Inferior parietal cortex (tissue), 1 donor: ENCODE data around the gene FAM20C.

ENCODE experiments used
- DNase-seq: peaks from one replicate; pipeline ENCODE4 v3.0.0-alpha.2; 2016; ENCODE audit errors: extremely low spot score

FAM20C gene

DNA sequence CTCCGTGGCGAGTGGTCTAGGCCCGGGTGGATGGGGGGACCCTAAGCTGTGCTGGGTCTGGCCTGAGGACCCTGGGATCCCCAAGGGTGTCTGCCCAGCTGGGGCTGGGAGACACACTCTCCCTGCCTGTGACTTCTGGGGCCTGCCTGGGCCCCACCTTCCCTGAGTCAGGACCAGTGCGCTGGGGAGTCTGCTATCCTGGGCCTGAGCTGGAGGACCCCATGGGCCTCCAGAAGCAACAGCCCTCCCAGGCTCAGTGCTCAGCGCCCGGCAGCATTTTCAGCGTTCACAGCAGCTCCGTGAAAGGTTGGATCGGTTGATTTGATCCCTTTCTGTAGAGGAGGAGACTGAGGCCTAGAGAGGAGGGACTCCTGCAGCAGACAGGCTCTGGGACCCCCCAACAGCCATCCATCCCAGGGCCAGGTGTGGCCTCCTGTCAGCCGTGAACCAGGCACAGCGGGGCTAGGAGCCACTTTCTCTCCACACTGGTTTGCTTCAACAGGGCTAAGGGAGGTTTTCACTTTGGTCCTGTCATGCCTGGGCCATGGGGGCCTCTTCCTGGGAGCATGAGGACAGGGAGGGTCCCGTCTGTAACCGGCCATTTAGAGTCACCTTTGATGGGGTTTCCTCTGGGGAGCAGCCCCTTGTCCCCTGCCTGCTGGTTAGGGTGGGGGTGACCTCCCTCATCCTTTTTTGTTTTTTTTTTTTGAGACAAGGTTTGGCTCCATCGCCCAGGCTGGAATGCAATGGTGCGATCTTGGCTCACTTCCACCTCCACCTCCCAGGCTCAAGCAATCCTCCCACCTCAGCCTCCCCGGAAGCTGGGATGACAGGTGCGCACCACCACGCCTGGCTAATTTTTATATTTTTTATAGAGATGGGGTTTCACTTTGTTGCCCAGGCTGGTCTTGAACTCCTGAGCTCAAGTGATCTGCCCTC lies 110.0 kb downstream of the FAM20C start:
- DNase-seq: no peak

GRCh38 chr7:303425-303824 lies 111.1 kb downstream of the FAM20C start:
- no peak for DNase-seq

GRCh38 chr7:303884-304573 lies 111.7 kb downstream of the FAM20C start:
- no peak for DNase-seq

DNA sequence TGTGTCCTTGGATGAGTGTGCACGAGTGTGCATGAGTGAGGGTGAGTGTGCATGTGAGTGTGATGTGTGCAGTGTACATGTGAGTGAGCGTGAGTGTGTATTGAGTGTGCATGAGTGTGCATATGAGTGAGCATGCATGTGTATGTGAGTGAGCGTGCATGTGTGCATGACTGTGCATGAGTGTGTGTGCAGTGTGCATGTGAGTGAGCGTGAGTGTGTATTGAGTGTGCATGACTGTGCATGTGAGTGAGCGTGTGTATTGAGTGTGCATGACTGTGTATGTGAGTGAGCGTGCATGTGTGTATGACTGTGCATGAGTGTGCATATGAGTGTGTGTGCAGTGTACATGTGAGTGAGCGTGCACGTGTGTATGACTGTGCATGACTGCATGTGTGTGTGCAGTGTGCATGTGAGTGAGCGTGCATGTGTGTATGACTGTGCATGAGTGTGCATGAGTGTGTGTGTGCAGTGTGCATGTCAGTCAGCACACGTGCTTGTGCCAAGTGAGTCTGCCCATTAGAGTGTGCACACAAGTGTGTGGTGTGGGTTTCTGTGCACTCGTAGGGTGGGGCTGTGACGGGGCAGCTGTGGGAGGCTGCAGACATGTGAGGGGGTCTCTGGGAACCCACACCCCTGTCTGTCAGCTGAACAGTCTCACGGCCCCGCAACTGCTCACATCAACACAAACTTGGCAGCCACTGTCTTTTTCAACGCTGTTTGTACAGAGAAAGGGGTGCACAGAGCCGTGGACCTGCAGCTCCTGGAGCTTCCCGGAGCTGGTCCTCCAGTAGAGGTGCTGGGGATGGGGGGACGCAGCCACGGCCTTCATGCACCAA lies 112.4 kb downstream of the FAM20C start:
- DNase-seq: no peak

DNA sequence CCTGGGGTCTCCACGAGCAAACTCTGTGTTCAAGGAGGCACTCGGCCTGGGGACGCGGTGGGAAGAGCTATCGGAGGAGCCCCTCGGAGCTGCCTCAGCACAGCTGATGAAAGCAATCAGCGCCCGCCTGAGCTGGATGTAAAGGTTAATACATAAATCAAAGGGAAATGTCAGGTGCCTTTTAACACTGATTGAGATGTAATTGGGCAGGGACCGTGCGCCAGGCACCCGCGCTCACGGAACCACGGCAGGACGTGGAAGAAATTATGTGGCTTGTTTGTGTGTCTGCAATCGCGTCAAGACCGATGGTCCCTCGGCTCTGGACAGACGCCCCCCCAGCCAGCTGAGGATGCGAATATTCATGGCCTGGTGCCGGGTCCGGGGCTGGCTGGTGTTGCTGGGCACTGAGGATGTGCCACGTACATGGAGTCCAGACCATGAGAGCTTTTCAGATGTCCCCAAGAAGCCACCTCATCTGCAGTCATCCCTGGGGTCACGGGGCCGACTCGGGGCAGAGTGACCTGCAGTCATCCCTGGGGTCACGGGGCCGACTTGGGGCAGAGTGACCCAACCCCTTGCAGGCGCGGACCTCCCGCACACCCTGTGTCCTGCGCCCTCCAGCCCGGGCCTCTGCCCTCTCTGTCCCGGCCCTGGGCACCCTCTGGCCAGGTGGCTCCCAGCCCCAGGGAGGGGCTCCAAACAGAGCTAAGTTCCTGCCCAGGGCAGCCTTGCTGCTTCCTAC lies 113.2 kb downstream of the FAM20C start:
- DNase-seq: no peak

DNA sequence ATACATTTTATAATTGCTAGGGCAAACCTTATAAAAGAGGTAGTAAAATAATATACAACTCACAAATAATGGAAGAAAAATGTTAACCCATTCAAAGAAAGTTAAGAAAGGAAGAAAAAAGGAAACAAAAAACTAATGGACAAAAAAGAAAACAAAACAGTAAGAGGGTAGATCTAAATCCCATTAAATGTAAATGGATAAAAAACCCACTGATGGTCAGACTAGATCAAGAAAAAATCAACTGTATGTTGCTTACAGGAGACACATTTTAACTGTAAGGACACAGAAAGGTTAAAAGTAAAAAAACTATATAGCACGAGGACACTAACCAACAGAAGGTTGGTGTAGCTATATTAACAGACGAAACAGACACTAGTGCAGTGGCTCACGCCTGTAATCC lies 115.6 kb downstream of the FAM20C start:
- DNase-seq: no peak

DNA sequence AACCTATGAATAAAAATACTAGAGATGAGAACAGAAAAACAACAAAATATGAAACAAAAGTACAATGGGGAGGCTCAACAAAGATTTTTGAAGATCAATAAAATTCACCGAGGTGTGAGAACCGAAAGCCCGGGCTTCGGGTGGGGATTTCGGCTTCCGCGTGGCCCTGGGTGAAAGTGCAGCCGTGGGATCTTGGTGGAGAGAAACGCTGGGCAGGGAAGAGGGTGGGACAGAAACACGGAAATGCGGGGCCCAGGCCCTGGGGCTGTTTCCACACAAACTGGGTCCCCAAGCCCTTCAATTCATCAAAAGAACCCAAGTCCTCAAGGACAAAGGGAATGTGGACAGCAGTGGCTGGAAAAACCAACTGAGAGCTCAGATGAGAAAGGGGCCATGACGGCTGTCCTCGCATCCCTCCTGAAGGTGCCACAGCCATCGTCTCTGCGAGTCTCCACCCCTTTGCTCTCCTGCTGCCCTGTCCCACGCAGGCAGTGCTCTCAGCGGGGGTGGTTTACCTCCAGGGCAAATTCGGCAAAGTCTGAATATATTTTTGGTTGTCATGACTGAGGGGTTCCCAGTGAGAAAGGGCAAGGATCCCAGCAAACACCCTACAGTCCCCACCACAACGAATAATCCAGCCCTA lies 117.3 kb downstream of the FAM20C start:
- no peak for DNase-seq
